Measurements from ENCODE around the gene ZNG1F.
"Not testable (repeated sequence)": the region's sequence is repeated elsewhere in the genome, so short reads cannot be mapped to it uniquely, and the experiment has no call there.

- TF ChIP-seq, protein P1, sequence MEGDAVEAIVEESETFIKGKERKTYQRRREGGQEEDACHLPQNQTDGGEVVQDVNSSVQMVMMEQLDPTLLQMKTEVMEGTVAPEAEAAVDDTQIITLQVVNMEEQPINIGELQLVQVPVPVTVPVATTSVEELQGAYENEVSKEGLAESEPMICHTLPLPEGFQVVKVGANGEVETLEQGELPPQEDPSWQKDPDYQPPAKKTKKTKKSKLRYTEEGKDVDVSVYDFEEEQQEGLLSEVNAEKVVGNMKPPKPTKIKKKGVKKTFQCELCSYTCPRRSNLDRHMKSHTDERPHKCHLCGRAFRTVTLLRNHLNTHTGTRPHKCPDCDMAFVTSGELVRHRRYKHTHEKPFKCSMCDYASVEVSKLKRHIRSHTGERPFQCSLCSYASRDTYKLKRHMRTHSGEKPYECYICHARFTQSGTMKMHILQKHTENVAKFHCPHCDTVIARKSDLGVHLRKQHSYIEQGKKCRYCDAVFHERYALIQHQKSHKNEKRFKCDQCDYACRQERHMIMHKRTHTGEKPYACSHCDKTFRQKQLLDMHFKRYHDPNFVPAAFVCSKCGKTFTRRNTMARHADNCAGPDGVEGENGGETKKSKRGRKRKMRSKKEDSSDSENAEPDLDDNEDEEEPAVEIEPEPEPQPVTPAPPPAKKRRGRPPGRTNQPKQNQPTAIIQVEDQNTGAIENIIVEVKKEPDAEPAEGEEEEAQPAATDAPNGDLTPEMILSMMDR (IDR thresholded peaks at IDR 0.05) = not testable (repeated sequence)
- not testable (repeated sequence) for TF ChIP-seq POLR2A, EP300 (IDR thresholded peaks at IDR 0.05)
Measured at GRCh38 chr9:41232326-41232725, 43.2 kb upstream of the ZNG1F start.

Data from tibial nerve (tissue), 4 donors.